KOPT-K1 (cell line): ENCODE measurements around the gene MRC2.

ENCODE experiments used
- H3K27ac ChIP-seq: fragments of 200-600 bp; sonication (generic); 2 replicates; pipeline ENCODE4 v1.5.1; 2016; ENCODE audit warnings: antibody characterized with exemption, mild to moderate bottlenecking, low read depth, low read length; ENCODE audit not compliant: poor library complexity, severe bottlenecking
- H3K36me3 ChIP-seq: fragments of 200-600 bp; sonication (generic); 2 replicates; pipeline ENCODE4 v1.5.1; 2017; ENCODE audit warnings: antibody characterized with exemption, mild to moderate bottlenecking, low read length, moderate library complexity; ENCODE audit not compliant: insufficient read depth
- H3K9me3 ChIP-seq: fragments of 200-600 bp; sonication (generic); 2 replicates; pipeline ENCODE4 v1.5.1; 2017; ENCODE audit warnings: antibody characterized with exemption, low read length, mild to moderate bottlenecking; ENCODE audit not compliant: insufficient read depth, poor library complexity, severe bottlenecking

The MRC2 gene

DNA sequence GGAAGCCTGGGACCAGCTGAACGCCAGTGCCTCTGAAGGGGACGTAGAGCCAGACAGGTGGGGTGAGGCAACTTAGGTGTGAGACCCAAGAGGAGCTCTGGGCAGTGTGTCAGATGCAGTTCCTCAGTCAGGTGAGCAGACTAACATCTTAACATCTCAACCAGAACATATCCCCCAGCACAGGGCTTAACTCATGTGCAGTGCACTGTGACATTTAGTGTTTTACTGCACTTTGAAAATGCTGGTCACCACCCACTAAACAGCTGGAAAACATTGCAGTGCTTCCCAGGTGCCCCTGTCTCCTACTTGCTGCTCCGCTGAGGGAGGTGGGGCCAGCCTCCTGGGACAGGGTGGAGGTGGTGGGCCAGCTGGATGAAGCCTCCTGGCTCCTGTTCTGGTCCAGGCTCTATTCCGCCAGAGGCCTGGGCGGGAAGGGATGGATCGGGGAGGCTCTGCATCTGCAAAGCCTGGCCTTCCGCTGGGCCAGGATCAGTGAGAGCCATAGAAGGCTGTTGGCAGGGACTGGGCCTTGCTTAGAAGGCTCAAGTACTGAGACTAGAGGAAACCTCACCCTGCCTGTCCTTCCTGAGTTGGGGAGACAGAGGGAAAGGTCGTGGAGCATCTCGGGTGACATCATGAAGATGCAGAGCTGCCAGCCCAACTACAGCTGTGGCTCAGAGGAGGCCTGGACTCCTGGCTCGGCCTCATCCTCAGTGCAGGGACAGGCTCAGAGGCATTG is 7.9 kb upstream of the MRC2 start:
- Histone ChIP-seq H3K36me3 (peaks cover 37% of the 10 kb centered on the region), H3K9me3 (no peaks in the 10 kb centered on the region), H3K27ac (no peak overlapping the region)

DNA sequence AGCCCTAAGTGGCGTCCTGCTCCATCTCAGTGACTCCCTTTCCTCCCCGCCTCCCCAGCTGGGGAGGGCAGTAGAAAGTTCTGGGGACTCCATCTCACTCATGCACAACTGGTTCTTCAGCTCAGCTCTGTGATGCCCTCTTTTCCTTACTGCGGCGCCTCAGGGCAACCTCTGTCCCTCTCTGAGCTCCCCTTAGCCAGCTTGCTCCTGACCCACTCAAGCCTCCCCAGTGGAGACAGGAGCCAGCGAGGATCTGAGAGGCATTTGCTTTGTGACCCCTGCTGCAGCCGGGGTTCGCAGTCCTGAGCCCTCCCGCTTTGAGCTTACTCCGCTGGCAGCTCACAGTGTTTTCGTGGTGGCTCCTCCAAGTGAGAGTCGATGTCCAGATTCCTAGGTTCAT is 6.2 kb upstream of the MRC2 start:
- Histone ChIP-seq H3K27ac (no peak overlapping the region), H3K36me3 (peaks cover 21% of the 10 kb centered on the region; the same call in 1 of the 2 replicates)

DNA sequence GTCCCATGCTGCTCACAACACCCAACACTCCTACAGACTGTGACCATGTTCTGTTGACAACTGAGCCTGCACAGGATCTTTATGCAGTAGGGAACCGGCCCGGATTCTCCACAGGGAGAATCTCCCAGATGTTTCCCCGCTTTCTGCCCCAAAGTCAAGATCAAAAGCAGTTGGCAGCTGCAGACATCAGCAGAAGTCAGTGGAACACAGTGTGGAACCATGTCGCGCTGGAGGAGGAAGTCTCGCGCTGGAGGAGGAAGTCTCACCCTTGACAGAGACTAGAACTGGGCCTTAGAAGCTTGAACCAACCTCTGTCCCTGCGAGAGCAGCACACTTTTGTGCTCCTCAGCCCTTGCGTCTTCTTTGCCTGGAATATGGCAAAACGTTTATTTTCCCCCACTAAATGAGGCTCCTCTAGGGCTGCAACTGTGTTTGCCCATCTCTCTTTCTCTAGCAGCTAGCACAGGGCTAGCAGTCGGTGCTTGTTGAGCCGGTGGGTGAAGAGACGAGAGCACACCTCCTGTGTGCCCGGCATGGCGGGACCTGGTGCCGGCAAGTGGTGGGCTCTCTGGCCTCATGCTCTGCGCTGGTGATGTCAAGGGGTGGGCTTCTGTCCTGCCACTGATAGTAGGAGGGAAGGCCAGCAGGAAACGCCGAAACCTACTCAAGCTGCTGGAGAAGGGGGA is 2.1 kb upstream of the MRC2 start:
- H3K9me3 ChIP-seq, result no peaks in the 10 kb centered on the region
- H3K27ac ChIP-seq, result no peak overlapping the region
- no peaks in the 10 kb centered on the region for H3K36me3 ChIP-seq

More for the DNA sequence above, 6.2 kb upstream of the MRC2 start:
- H3K9me3 ChIP-seq, result no peaks in the 10 kb centered on the region

DNA sequence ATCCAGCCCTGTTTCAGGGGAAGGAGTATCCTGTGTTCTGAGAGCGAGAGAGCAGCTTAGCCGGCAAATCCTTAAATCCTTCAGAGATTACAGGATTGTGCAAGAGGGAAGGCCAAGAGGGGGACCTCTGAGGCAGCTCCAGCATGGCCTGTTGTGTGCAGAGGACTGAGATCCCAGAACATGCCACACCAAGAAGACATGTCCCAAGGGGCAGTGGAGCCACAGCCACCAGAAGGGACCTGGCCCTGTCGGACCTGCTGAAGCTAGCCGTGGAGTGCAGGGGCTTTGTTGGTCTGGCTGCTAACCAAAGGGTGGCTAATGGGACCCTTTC is 1.6 kb upstream of the MRC2 start:
- H3K9me3 ChIP-seq, result no peaks in the 10 kb centered on the region
- no peak overlapping the region for H3K27ac ChIP-seq
- no peaks in the 10 kb centered on the region for H3K36me3 ChIP-seq

DNA sequence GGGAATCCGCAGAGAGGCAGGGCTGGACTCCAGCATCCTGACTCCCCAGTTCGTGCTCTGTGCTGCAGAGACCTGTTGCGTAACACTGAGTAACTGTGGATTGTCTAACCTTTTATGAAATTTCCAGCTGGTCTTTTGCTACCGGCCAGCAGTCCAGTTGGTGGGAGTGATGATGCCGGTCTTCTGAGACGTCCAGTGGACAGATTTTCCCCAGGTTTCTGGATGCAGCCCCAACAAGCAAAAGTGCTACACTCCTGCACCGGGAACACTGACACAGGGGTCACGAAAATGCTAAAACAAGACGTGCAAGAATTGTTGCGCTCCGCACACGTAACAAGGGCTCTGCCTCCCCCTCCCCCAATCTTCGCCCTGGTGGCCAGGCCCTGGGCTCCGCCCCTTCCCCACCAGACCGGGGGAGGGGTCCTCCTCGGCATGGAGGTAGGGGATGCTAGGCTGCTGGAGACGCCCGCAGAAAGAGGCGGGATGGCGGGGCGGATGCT is 701 bp upstream of the MRC2 start:
- peak overlapping the region; percentile 62 for H3K27ac ChIP-seq
- H3K9me3 ChIP-seq, result no peaks in the 10 kb centered on the region
- H3K36me3 ChIP-seq, result no peaks in the 10 kb centered on the region

DNA sequence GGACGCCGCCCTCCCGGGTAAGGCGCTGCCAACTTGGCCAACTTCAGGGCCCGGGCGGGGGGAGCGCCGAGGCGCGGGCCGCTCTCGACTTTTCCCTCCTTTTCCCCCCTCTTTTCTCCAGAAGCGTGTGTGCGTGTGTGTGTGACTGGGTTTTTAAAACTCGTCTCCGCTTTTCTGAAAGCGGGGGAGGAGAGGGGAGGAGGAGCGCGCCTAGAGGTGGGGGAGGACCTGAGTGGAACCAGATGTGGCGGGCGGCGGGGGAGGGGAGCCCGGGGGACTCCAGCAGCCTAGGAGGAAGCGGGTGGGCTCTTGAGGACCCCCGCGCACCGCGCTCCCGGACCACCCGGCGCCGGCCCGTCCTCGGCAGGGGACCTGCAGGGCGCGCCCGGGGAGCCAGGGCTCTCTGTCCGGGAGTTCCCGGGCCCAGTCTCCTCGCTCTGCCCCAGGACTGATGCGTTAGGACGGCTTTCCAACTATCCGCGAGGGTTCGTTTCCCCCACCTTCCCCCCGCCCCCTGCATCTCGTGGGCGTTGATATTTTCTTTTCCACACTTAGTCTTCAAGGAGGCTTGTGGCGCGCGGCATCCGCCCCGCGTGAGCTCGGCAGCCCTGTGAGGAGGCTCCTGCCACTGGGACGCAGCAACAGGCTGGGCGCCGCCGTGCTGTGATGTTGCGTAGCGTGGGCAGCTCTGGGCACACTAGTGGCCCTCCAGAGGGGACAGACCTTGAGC is 599 bp downstream of the MRC2 start:
- H3K27ac ChIP-seq, result peak overlapping the region; percentile 62
- H3K9me3 ChIP-seq, result no peaks in the 10 kb centered on the region

DNA sequence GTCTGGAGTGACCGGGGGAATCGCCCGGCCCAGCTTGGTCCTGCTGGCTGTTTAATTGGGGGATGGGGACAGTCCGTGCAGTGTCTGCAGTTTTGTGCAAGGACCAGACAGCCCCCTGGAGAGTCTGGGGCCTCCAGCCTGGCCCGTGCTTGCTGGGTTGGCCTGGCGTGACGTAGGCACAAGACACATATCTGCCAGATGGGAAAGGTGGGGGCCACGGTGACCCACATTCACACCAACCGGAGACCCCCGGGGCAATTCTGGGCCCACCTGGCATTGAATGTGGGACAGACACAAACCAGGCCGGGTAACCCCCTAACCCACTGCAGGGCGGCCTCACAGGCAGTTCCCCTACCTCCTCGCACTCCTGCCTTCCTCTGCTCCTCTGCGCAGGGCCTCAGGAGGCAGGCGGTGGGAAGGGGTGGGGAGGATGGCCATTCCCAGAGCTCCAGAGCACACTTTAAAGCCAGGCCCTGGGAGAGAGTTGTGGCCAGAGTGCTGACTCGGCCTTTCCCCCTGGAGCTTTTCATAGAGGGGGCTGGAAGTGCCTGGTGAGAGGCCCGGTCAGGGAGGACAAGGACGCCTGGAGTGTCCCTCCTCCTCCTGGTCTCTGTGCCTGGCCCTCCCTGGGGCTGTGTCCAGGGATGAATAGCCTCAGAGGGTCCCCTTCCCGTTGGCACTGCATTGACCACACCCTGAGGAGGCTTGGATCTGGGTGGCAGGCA is 1.5 kb downstream of the MRC2 start:
- Histone ChIP-seq H3K9me3 (no peaks in the 10 kb centered on the region), H3K27ac (no peak overlapping the region), H3K36me3 (no peaks in the 10 kb centered on the region)

More for the DNA sequence above, 599 bp downstream of the MRC2 start:
- H3K36me3 ChIP-seq, result no peaks in the 10 kb centered on the region

DNA sequence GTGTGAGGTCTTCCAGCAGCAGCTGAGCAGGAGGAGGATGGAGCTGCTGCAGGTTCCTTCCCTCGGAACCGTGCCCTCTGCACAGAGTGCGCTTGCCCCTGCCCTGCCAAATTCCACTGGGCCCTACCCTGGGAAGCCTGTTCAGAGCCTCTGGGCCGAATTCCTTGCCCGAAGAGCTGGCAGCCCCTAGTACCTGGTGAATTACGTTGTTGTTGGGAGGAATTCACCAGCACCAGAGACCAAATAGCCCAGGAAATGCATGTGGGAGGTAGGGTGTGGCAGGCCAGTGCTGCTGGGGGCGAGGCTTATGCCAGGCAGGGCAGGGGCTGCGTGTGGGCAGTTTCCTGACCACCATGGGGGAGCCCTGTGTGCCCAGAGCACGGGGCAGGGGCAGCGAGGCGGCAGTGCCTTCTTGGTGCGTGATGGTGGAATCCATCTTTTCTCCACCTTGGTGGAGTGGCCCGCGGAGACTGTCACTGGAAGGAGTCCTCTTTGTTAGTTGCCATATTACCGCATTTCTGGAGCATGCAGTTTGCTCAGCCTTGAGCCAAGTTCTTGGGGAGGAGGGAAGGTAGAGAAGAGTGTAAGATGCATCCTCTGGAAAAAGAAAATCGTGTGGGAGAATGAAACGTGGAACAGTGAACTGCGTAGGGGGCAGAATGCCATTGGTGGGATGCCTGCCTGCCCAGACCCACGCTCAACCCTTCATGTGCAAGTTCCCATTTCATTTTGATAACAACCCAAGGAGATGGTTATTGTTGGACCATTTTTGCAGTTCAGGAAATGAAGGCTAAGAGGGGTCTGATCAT is 2.3 kb downstream of the MRC2 start:
- H3K36me3 ChIP-seq, result no peaks in the 10 kb centered on the region
- H3K9me3 ChIP-seq, result no peaks in the 10 kb centered on the region
- no peak overlapping the region for H3K27ac ChIP-seq

DNA sequence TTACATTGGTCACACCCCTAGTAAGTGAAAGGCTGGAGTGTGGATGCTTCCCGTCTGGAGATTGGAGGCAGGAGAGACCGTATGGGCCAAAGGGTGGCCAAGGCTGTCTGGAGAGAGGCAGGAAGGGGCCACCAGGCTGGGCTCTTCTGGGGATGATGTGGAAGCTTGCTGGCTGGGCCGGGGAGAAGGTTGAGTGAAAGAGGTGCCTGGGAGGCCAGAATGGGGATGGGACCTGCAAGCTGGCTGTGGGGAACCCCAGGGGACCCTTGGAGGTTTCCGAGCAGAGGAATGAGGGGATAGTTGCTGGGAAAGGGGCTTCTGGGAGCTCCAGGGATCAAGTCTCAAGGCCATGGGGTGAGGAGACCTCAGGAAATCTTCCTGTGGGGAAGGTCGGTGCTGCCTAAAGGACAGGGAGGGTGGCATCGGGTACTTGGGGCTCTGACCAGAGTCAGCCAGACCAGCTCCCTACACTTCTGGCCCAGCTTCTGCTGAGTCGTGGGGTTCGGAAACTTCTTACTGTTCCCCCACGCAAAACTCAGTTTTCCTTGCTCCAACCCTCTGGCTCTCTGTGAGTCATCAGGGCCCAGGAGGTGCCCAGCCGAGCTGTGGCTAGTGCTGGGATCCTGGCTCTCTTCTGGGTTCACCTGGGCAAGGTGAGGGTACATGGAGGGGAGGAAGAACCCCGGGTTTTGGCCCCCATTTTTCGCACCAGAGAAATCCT is 3.1 kb downstream of the MRC2 start:
- Histone ChIP-seq H3K27ac (no peak overlapping the region), H3K9me3 (no peaks in the 10 kb centered on the region), H3K36me3 (no peaks in the 10 kb centered on the region)

DNA sequence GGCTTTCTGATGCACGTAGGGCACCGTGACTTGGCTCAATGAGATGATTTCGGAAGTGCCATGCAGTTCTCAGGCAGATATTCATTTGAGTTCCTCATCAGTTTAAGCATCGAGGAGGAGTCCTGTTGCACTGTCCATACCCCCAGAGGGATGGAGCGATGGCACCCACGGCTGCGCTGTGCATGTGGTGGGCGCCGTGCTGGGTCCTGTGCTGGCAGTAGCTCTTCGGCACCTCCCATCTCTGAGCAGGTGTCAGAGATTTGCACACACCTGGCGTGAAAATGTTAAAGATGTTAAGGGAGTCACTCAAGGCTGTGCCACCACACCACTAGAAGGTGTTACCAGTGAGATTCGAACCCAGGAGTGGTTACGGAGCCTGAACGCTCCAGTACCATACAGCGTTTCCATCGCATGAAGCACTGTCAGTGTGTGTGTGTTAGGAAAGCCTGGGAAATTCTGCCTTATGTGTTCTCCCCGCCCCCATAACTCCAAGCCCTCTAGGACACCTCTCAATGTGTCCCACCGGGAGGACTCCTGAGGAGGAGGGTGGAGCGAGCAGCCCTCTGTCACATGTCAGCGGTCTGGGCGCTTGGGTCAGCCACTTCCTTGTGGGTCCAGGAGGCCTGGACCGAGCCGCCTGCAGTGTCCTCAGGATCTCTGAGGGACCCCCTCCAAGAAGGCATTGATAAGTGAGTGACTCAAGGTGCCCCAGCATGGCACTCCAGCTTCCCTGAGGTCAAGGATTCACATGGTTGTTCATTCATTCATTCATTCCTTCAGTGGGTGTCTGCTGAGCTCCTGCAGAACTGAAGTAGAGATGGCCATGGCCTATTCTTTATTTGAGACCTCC is 3.8 kb downstream of the MRC2 start:
- Histone ChIP-seq H3K27ac (no peak overlapping the region), H3K36me3 (no peaks in the 10 kb centered on the region), H3K9me3 (no peaks in the 10 kb centered on the region)

DNA sequence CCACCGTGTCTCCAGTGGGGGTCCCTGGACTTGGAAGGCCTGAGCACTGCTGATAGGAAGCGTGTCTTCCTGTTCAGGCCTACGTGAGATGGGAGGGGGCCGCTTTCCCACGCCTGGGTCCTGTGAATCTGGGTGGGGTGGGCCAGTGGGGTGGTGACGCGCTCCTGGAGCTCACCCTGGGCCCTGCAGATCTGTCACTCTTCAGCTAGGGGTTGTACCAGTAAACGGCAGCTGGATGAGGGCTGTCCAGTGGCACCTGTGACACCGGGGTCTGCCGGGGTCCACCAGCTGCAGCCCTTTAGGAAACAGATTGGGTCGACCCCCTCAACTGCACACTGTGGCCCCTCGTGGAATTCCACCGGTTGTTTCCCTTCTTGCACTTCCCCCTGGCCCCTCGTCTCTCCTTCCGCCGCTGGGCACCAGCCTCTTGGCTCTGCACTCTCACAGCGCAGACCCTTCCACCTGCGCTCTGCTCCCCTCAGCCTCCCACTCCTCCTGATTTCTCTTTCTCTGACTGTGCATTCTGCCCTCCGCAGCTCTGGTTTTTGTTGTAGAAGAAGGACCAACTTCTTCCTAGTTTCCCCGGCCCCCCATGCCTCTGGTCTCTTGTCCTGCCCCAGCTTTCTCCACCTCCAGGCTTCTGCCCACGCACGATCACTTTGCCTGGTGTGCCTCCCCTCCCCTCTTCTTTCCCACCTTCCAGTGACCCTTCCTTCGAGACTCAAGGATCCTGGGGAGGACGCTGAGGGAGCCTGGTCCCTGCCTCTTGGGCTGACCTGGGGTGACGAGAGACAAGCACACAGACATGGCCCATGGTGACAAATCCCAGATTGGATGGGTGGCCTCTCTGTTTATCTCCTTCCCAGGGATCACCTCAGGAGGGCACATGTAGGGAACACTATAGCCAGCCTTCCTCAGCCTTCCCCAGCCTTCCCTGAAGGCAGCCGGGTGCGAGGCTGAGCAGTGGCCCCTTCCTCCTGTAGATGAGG is 4.8 kb downstream of the MRC2 start:
- no peak overlapping the region for H3K27ac ChIP-seq
- no peaks in the 10 kb centered on the region for H3K9me3 ChIP-seq
- no peaks in the 10 kb centered on the region for H3K36me3 ChIP-seq

DNA sequence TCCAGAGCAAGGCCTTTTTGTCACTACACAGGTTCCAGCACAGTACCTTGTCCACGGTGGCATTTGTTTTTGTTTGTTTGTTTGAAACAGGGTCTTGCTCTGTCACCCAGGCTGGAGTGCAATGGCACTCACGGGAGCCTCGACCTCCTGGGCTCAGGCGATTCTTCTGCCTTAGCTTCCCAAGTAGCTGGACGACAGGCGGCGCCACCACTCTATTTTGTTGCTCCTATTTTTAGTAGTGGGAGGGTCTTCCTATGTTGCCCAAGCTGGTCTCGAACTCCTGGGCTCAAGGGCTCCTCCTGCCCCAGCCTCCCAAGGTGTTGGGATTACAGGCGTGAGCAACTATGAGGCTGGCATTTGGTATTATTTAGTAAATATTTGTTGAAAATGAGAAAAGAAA is 10.3 kb downstream of the MRC2 start:
- H3K27ac ChIP-seq, result no peak overlapping the region

More for the DNA sequence above, 10.3 kb downstream of the MRC2 start:
- Histone ChIP-seq H3K9me3 (no peaks in the 10 kb centered on the region), H3K36me3 (no peaks in the 10 kb centered on the region)
